Panc1 (cell line): ENCODE data around the gene AEBP2. TPM values are rescaled to one million over a fixed set of nuclear protein-coding genes. Genes with fewer than 3 reads are reported as not detected.

Source experiments
- ATAC-seq: fragments of 200-7000 bp; cut with Tn5 transposase; 2 replicates; pipeline ENCODE4 v1.9.1; 2020; ENCODE audit warnings: mild to moderate bottlenecking, moderate library complexity
- BruUV-seq: library from RNA; stranded (reverse); fragments of 400-500 nt; replicated peaks from 2 replicates; lab custom pipeline; 2021; lab: Mats Ljungman, UMichigan
- CTCF ChIA-PET: fragments of 300-600 bp; sonication (Branson Sonifier 250); formaldehyde crosslinking; loops from one replicate; lab custom pipeline; 2022; ENCODE audit warnings: antibody characterized with exemption; lab: Charles Lee
- POLR2A ChIA-PET: fragments of 300-600 bp; sonication (Branson Sonifier 250); formaldehyde crosslinking; loops from one replicate; lab custom pipeline; 2022; ENCODE audit warnings: antibody characterized with exemption; lab: Charles Lee
- DNase-seq: peaks from one replicate; pipeline ENCODE4 v3.0.0-alpha.2; 2010; ENCODE audit warnings: low read depth, low spot score
- H3K27ac ChIP-seq: 2 replicates; pipeline ENCODE4 v1.5.1; 2011; ENCODE audit warnings: mild to moderate bottlenecking, low read length, inconsistent platforms
- H3K27me3 ChIP-seq: fragments of 200-500 bp; sonication (Bioruptor generic); 2 replicates; pipeline ENCODE4 v1.6.0; 2014; ENCODE audit warnings: low read length, inconsistent platforms; ENCODE audit not compliant: control insufficient read depth, insufficient read depth
- H3K36me3 ChIP-seq: fragments of 200-500 bp; sonication (Bioruptor generic); 2 replicates; pipeline ENCODE4 v1.5.1; 2014; ENCODE audit warnings: inconsistent platforms, mild to moderate bottlenecking, low read length, moderate library complexity; ENCODE audit not compliant: control insufficient read depth, insufficient read depth
- H3K4me1 ChIP-seq: 2 replicates; pipeline ENCODE4 v1.5.1; 2011; ENCODE audit warnings: inconsistent platforms, mild to moderate bottlenecking, low read length, moderate library complexity; ENCODE audit not compliant: control insufficient read depth, insufficient read depth
- H3K4me3 ChIP-seq, 2 experiments: 2 replicates each; pipeline ENCODE4 v1.5.1; 2011 to 2012; ENCODE audit warnings: low read depth in 2 of 2, low read length in 2 of 2, mild to moderate bottlenecking in 2 of 2, inconsistent platforms in 1 of 2, moderate library complexity in 1 of 2
- H3K9me3 ChIP-seq: fragments of 200-500 bp; sonication (Bioruptor generic); 2 replicates; pipeline ENCODE4 v1.5.1; 2014; ENCODE audit warnings: low read depth, mild to moderate bottlenecking, inconsistent platforms, low read length, moderate library complexity; ENCODE audit not compliant: control insufficient read depth, insufficient read depth
- CTCF ChIP-seq: fragments of 450-650 bp; IDR thresholded peaks from 2 replicates; pipeline ENCODE4 v1.5.1; 2017; ENCODE audit warnings: mild to moderate bottlenecking
- POLR2AphosphoS5 ChIP-seq: IDR thresholded peaks from 2 replicates; pipeline ENCODE4 v1.6.1; 2012; ENCODE audit warnings: mild to moderate bottlenecking, low read depth, low read length, moderate library complexity
- REST ChIP-seq, 2 experiments: IDR thresholded peaks; 2 replicates each; pipeline ENCODE4 v1.6.1; 2011 to 2012; ENCODE audit warnings: low read depth in 2 of 2, control low read depth in 1 of 2, low read length in 1 of 2, mild to moderate bottlenecking in 1 of 2, moderate library complexity in 1 of 2; ENCODE audit not compliant: insufficient read depth in 1 of 2
- SIN3A ChIP-seq: IDR thresholded peaks from 2 replicates; pipeline ENCODE4 v1.6.1; 2012; ENCODE audit warnings: low read depth, mild to moderate bottlenecking, low read length, moderate library complexity, borderline replicate concordance; ENCODE audit not compliant: insufficient read depth
- TCF7L2 ChIP-seq: IDR thresholded peaks from 2 replicates; pipeline ENCODE4 v1.6.1; 2011; ENCODE audit warnings: mild to moderate bottlenecking, low read depth, low read length, inconsistent platforms
- in situ Hi-C: cut with HindIII; loops from 2 replicates; pipeline ENCODE4 v1.10.0; 2016; ENCODE audit warnings: low sequenced_read_pairs, low pct_unique_long_range_greater_than_20kb
- intact Hi-C: fragments of 100-400 bp; cut with micrococcal nuclease; formaldehyde crosslinking; loops from one replicate; pipeline ENCODE4 v1.10.0; 2022; ENCODE audit not compliant: unreplicated experiment
- total RNA-seq: library from RNA; stranded (reverse); gene quantifications from one replicate; pipeline ENCODE4 v1.2.1, GENCODE V29; 2021; ENCODE audit not compliant: unreplicated experiment

AEBP2 gene
- total RNA-seq, 1 experiment from 2014 or later: 32.4 TPM

DNA sequence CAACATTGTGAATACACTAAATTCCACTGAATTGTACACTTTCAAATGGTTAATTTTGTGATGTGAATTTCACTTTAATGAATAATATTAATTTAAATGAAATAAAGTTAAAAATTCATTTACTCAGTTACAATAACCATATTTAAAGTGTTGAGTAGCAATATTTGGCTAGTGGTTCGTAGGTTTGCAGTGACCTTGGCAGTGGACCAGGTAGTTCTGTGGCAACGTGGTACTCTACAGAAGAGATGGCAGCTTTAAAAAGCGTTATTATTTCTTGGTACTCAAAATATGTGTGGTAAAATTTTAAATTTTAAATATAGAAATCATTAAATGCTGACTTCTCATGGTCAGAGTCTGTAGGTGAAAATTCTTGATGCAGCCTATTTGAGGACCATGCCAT, 51.6 kb downstream of the AEBP2 start:
- no peak for ATAC-seq
- no peaks in the 10 kb centered on the region for H3K27me3 ChIP-seq
- no peak overlapping the region for H3K4me3 ChIP-seq
- intact Hi-C loops: no loop called here
- ChIA-PET POLR2A (no interaction called here), CTCF (no interaction called here)
- BruUV-seq: no TSS peak
- no peaks in the 10 kb centered on the region; the same call in 1 of the 2 replicates for H3K36me3 ChIP-seq
- H3K9me3 ChIP-seq: no peaks in the 10 kb centered on the region
- in situ Hi-C loops: no loop called here
- TF ChIP-seq TCF7L2: no peak
- TF ChIP-seq REST (IDR thresholded peaks at IDR 0.05; ENCODE audit: insufficient read depth in 1 of 2, low read depth in 2 of 2, low read length in 1 of 2): no peak
- no peak for TF ChIP-seq SIN3A
- TF ChIP-seq POLR2AphosphoS5: no peak
- no peak for TF ChIP-seq CTCF
- H3K4me1 ChIP-seq: no peaks in the 10 kb centered on the region
- DNase-seq: no peak
- H3K27ac ChIP-seq: no peak overlapping the region

DNA sequence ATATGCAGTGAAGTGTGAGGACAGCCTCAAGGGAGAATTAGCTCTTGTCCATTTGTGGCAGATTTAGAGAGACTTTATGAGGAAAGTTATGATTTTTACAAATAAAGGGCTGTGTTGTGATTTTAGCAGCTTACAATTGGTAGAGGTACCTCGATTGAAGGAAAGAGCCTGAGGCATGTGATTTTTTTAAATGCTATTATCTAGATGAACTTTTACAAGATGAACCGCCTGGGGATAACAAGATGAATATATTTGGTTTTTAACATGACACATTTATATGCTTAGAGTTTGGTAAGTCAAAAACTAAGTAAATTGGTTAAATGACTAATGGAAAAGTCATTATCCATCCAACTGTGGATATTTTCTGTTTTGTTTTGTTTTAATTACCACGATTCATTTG, 52.6 kb downstream of the AEBP2 start:
- H3K27me3 ChIP-seq: no peaks in the 10 kb centered on the region
- CTCF ChIA-PET: no interaction called here
- no peak overlapping the region for H3K27ac ChIP-seq
- in situ Hi-C loops: no loop called here
- intact Hi-C loops: no loop called here
- TF ChIP-seq POLR2AphosphoS5 (no peak), CTCF (no peak), SIN3A (no peak), TCF7L2 (no peak), REST (IDR thresholded peaks at IDR 0.05; ENCODE audit: insufficient read depth in 1 of 2, low read depth in 2 of 2, low read length in 1 of 2) (no peak)
- no TSS peak for BruUV-seq
- POLR2A ChIA-PET: no interaction called here
- ATAC-seq (no peak), DNase-seq (no peak)
- H3K4me3 ChIP-seq: no peak overlapping the region
- H3K9me3 ChIP-seq: no peaks in the 10 kb centered on the region
- no peaks in the 10 kb centered on the region for H3K4me1 ChIP-seq
- H3K36me3 ChIP-seq: no peaks in the 10 kb centered on the region; the same call in 1 of the 2 replicates
